DND-41 (cell line): ENCODE results near the gene METAP1D.

Source experiments
- ATAC-seq: fragments of 200-7000 bp; cut with Tn5 transposase; 3 replicates; pipeline ENCODE4 v1.9.1; 2021; ENCODE audit warnings: low read depth; ENCODE audit not compliant: insufficient read depth
- DNase-seq: peaks from one replicate; pipeline ENCODE4 v3.0.0-alpha.2; 2020
- H2AFZ ChIP-seq: 2 replicates; pipeline ENCODE4 v1.6.0; 2012; ENCODE audit warnings: low read depth, low read length
- H3K27ac ChIP-seq: 2 replicates; pipeline ENCODE4 v1.5.1; 2012; ENCODE audit warnings: low read length, inconsistent platforms
- H3K27me3 ChIP-seq: fragments of 200-600 bp; sonication (generic); 2 replicates; pipeline ENCODE4 v1.6.0; 2012; ENCODE audit warnings: low read length, mild to moderate bottlenecking, inconsistent platforms; ENCODE audit not compliant: insufficient read depth, poor library complexity
- H3K36me3 ChIP-seq: 2 replicates; pipeline ENCODE4 v1.5.1; 2012; ENCODE audit warnings: low read length, inconsistent platforms; ENCODE audit not compliant: insufficient read depth
- H3K4me1 ChIP-seq: 2 replicates; pipeline ENCODE4 v1.5.1; 2012; ENCODE audit warnings: mild to moderate bottlenecking, low read length; ENCODE audit not compliant: insufficient read depth
- H3K4me2 ChIP-seq: 2 replicates; pipeline ENCODE4 v1.6.0; 2012; ENCODE audit warnings: mild to moderate bottlenecking, moderate library complexity, low read length, inconsistent platforms; ENCODE audit not compliant: insufficient read depth
- H3K4me3 ChIP-seq, 2 experiments: fragments of 200-600 bp in 1 of 2; shearing (Covaris generic) in 1 of 2; 2 replicates each; pipeline ENCODE4 v1.5.1; 2012 to 2016; ENCODE audit warnings: inconsistent platforms in 2 of 2, low read length in 2 of 2, mild to moderate bottlenecking in 2 of 2, low read depth in 1 of 2, moderate library complexity in 1 of 2
- H3K79me2 ChIP-seq: 2 replicates; pipeline ENCODE4 v1.6.0; 2012; ENCODE audit warnings: low read length, inconsistent platforms; ENCODE audit not compliant: insufficient read depth
- H3K9ac ChIP-seq: 2 replicates; pipeline ENCODE4 v1.6.0; 2012; ENCODE audit warnings: low read depth, mild to moderate bottlenecking, inconsistent platforms, low read length, moderate library complexity
- H3K9me3 ChIP-seq: 2 replicates; pipeline ENCODE4 v1.5.1; 2012; ENCODE audit warnings: low read length, moderate library complexity, mild to moderate bottlenecking, inconsistent platforms; ENCODE audit not compliant: insufficient read depth, severe bottlenecking
- H4K20me1 ChIP-seq: 2 replicates; pipeline ENCODE4 v1.6.0; 2012; ENCODE audit warnings: low read length; ENCODE audit not compliant: insufficient read depth
- CTCF ChIP-seq: IDR thresholded peaks from 2 replicates; pipeline ENCODE4 v1.5.1; 2012; ENCODE audit warnings: borderline replicate concordance, low read length, moderate library complexity, mild to moderate bottlenecking; ENCODE audit not compliant: poor library complexity, severe bottlenecking; ENCODE audit errors: extremely low read depth
- EZH2 ChIP-seq: IDR thresholded peaks from 3 replicates; pipeline ENCODE4 v1.6.1; 2012; ENCODE audit warnings: borderline replicate concordance, low read depth, mild to moderate bottlenecking, moderate library complexity, low read length, inconsistent platforms; ENCODE audit not compliant: severe bottlenecking

METAP1D gene

GRCh38 chr2:171956135-171956825 is 43.5 kb upstream of the METAP1D start:
- no peaks in the 10 kb centered on the region for H3K27me3 ChIP-seq
- H3K27ac ChIP-seq, result no peak overlapping the region

GRCh38 chr2:171957061-171957460 is 42.7 kb upstream of the METAP1D start:
- H3K79me2 ChIP-seq, result peaks cover 36% of the 10 kb centered on the region
- DNase-seq, result no peak

More at GRCh38 chr2:171956135-171956825, 43.5 kb upstream of the METAP1D start:
- no peaks in the 10 kb centered on the region for H3K9me3 ChIP-seq
- H4K20me1 ChIP-seq, result no peaks in the 10 kb centered on the region; the same call in 1 of the 2 replicates
- DNase-seq (no peak), ATAC-seq (no peak)
- peaks cover 53% of the 10 kb centered on the region; the same call in 1 of the 2 replicates for H3K36me3 ChIP-seq
- H3K4me1 ChIP-seq, result 0 out of 2 replicates have a peak, but pooled peaks cover 7% of the 10 kb centered on the region
- H2AFZ ChIP-seq, result no peak overlapping the region
- no peak overlapping the region for H3K4me2 ChIP-seq
- H3K4me3 ChIP-seq, result no peak overlapping the region
- no peak for TF ChIP-seq CTCF
- TF ChIP-seq EZH2, result no peak
- peaks cover 39% of the 10 kb centered on the region for H3K79me2 ChIP-seq
- no peak overlapping the region for H3K9ac ChIP-seq

GRCh38 chr2:171958475-171958874 is 41.3 kb upstream of the METAP1D start:
- Histone ChIP-seq H3K4me1 (peaks cover 24% of the 10 kb centered on the region; the same call in 1 of the 2 replicates), H3K27ac (no peak overlapping the region), H3K27me3 (no peaks in the 10 kb centered on the region), H3K79me2 (peaks cover 27% of the 10 kb centered on the region), H4K20me1 (no peaks in the 10 kb centered on the region; the same call in 1 of the 2 replicates), H3K9me3 (no peaks in the 10 kb centered on the region), H3K36me3 (peaks cover 35% of the 10 kb centered on the region; the same call in 1 of the 2 replicates), H3K4me3 (no peak overlapping the region), H2AFZ (no peak overlapping the region), H3K9ac (no peak overlapping the region), H3K4me2 (no peak overlapping the region)
- ATAC-seq, result no peak
- DNase-seq, result no peak
- no peak for TF ChIP-seq CTCF
- TF ChIP-seq EZH2, result no peak

More at GRCh38 chr2:171957061-171957460, 42.7 kb upstream of the METAP1D start:
- Histone ChIP-seq H3K4me3 (no peak overlapping the region), H2AFZ (no peak overlapping the region), H3K4me1 (peaks cover 11% of the 10 kb centered on the region; the same call in 1 of the 2 replicates), H3K27me3 (no peaks in the 10 kb centered on the region), H3K27ac (no peak overlapping the region), H3K9ac (no peak overlapping the region), H3K36me3 (peaks cover 48% of the 10 kb centered on the region; the same call in 1 of the 2 replicates), H3K9me3 (no peaks in the 10 kb centered on the region), H3K4me2 (no peak overlapping the region), H4K20me1 (no peaks in the 10 kb centered on the region; the same call in 1 of the 2 replicates)
- TF ChIP-seq CTCF, result peak; percentile 38
- no peak for TF ChIP-seq EZH2
- 0 out of 3 replicates have a peak, but pooled peaks have one; percentile 37 for ATAC-seq
